COR-L47 (cell line): ENCODE results near the gene OR6K2.
"Not testable (repeated sequence)": the region's sequence is repeated elsewhere in the genome, so short reads cannot be mapped to it uniquely, and the experiment has no call there.

Source experiments
- DNase-seq: peaks from one replicate; lab custom pipeline; 2025; lab: John Stamatoyannopoulos, UW

Gene OR6K2

GRCh38 chr1:158700552-158700951, at the start of gene OR6K2:
OR6K2 (minus strand) TSS chr1:158700652; CDS start chr1:158700652, 0 bp downstream.
- DNase-seq: no peak

GRCh38 chr1:158735848-158736247, 35.4 kb upstream of the OR6K2 start:
- DNase-seq: no peak

DNA sequence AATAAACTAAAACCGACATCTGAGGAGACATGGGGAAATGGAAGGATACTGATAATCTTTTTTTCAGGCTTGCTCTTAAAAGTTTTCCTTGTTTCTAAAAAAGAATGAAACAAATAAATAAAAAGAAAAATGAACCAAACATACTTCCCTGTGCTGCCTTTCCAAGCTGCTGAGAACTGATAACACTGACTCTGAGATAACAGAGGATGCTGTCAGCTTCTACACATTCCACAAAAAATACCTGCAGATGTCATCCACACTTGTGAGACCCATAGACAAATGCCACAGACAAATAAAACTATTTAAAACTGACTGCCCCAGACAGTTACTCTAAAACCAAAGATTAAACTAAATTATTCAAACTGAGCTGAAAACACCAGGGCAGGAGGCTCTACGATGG, 32.1 kb upstream of the OR6K2 start:
- DNase-seq: no peak

- no peak for DNase-seq
Observed at GRCh38 chr1:158731707-158732106, 31.3 kb upstream of the OR6K2 start.

GRCh38 chr1:158730453-158730852, 30.0 kb upstream of the OR6K2 start:
- no peak for DNase-seq

DNA sequence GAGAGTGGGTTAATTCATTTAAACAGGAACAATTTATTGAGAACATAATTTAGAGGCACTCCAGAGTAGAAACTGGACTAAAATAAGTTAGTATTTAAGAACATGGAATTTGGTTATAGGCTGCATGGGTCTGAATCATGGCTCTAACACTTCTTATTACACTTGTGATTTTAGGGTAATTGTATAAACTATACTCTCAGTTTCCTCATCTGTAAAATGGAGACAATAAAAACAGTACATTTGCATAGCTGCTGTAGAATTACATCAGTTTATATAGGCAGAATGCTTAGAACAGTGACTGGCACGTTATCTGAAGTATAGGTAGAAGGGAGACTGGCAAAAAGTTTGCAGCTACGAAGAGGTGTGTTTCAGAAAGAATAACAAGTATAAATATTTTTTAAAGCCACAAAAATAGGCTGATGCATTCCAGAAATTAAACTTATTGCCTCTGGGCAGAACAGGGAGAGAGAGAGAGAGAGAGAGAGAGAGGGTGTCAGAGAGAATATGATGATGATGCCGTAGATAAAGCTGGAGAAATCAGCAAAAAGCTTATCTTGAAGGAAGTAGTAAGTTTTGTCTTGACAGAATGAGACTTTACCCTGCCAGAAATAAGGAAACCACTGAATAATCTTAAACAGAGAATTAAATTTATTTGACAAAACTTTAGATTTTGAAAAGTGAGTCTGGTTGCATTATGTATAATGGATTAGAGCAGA, 28.2 kb upstream of the OR6K2 start:
- no peak for DNase-seq

GRCh38 chr1:158724442-158724841, 24.0 kb upstream of the OR6K2 start:
- no peak for DNase-seq

DNA sequence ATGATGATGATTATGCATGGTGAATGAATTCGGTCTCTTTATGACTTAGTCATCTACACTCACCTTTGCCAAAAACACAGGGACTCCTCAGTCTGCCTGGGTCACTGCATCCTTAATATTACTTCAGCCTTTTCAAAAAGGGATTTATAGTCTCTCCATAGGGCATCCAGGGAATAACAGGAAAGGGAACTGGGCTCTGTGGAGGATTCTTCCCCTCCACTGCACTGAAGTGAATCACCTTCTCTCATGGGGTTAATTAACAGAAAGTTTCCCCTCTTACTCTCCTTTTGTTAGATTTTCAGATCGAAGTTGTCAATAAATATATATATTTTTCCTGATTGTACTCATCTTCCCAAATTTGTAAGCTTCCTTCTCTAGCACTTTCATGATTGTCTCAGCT, 20.2 kb upstream of the OR6K2 start, which contains the start of gene OR6K3:
Gene OR6K3 (minus strand): TSS at position 101 of the 400 bp plus-strand sequence. CDS start 2,605 bp downstream, outside the sequence.
- DNase-seq: no peak

DNA sequence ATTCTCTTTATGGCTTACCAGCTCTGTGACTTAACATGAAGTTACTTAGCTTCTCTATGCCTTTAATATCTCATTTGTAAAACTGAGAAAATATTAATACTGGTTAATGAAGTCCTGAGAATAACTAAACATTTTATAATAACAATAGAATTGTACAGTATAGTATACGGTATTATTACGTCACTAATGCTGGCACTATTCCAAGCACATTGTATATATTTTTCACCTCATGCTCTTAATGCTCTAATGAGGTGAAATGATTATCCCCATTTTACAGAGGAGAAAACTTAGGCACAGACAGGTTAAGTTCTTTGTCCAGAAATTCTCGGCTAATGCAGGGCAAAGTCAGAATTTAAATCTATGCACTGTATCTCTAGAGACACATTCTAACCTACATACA, 19.2 kb upstream of the OR6K2 start:
- no peak for DNase-seq

DNA sequence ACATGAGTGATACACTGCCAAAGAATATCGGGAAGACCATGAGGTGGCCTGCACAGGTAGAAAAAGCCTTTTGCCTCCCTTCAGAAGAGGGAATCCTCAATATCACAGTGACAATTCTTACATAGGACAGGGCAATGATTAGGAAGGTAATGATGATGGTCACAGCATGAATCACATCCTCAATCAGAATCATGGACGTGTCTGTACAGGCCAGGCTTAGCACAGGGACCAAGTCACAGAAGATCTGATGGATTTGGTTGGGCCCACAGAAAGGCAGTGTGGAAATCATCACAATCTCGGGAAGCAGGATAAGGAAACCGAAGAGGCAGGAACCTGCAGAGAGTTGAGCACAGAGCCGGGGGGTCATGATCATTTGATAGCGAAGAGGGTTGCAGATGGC, 16.9 kb upstream of the OR6K2 start:
- DNase-seq: no peak

- no peak for DNase-seq
Observed at GRCh38 chr1:158716335-158716734, 15.9 kb upstream of the OR6K2 start.

DNA sequence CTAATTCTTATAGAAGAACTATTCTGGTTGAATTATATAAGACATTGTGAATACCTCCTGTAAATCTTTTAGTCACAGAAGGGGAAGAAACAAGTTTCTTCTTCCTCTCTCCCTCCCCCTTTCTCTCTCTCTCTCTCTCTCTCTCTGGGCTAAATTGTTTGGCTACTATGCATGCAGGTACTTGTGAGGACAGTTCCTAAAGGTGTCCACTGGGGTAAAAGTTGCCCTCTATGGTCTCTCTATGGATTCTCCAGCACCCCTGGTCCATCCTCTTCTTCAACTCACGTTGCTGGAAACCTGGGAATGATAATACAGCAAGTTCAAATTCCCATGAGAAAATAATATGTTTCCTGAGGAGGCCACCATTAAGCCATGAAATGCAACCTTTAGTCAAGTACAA, 14.3 kb upstream of the OR6K2 start:
- no peak for DNase-seq

- DNase-seq: no peak
Observed at GRCh38 chr1:158711098-158711497, 10.6 kb upstream of the OR6K2 start.

GRCh38 chr1:158706096-158706495, 5.6 kb upstream of the OR6K2 start:
- DNase-seq: no peak

- DNase-seq: no peak
Observed at GRCh38 chr1:158694596-158694995, 5.9 kb downstream of the OR6K2 start.

- no peak for DNase-seq
Observed at GRCh38 chr1:158692356-158692755, 8.1 kb downstream of the OR6K2 start.

GRCh38 chr1:158691907-158692306, 8.5 kb downstream of the OR6K2 start:
- no peak for DNase-seq

GRCh38 chr1:158691149-158691548, 9.3 kb downstream of the OR6K2 start:
- DNase-seq: not testable (repeated sequence)

DNA sequence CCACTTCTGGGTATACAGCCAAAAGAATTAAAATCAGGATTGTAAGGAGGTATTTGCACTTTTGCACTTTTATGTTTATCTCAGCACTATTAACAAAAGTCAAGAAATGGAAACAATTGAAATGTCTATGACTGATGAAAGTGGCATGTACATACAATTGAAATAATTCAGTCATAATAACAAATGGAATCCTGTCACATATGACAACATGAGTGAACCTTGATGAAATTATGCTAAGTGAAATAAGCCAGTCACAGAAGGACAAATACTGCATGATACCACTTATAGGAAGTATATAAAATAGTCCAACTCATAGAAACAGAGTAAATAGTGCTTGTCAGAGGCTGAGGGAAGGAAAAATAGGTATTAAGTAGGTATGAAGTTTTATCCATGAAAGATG, 10.6 kb downstream of the OR6K2 start:
- no peak for DNase-seq

GRCh38 chr1:158689110-158689509, 11.3 kb downstream of the OR6K2 start:
- no peak for DNase-seq

DNA sequence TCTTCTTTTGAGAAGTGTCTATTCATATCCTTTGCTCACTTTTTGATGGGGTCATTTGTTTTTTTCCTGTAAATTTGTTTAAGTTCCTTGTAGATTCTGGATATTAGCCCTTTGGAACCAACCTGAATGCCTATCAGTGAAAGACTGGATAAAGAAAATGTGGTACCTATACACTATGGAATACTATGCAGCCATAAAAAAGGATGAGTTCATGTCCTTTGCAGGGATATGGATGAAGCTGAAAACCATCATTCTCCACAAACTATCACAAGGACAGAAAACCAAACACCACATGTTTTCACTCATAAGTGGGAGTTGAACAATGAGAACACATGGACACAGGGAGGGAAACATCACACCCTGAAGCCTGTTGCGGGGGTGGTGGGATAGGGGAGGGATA, 12.1 kb downstream of the OR6K2 start:
- DNase-seq: not testable (repeated sequence)

GRCh38 chr1:158687037-158687436, 13.4 kb downstream of the OR6K2 start:
- no peak for DNase-seq

GRCh38 chr1:158686111-158687009, 14.1 kb downstream of the OR6K2 start, which contains the start of gene SPTA1:
SPTA1 (minus strand) TSS chr1:158686715; CDS start chr1:158686517, 198 bp downstream.
- DNase-seq: no peak
